DMS79 treated with DMSO at 0.1 percent for 48 hours (cell line): ENCODE results near the gene SEC16A.

ENCODE experiments used
- DNase-seq: peaks from one replicate; lab custom pipeline; 2025; lab: John Stamatoyannopoulos, UW

Gene SEC16A

GRCh38 chr9:136519263-136520052 is 36.6 kb upstream of the SEC16A start:
- DNase-seq, result no peak

- no peak for DNase-seq
Measured at GRCh38 chr9:136518623-136519022, 35.8 kb upstream of the SEC16A start.

DNA sequence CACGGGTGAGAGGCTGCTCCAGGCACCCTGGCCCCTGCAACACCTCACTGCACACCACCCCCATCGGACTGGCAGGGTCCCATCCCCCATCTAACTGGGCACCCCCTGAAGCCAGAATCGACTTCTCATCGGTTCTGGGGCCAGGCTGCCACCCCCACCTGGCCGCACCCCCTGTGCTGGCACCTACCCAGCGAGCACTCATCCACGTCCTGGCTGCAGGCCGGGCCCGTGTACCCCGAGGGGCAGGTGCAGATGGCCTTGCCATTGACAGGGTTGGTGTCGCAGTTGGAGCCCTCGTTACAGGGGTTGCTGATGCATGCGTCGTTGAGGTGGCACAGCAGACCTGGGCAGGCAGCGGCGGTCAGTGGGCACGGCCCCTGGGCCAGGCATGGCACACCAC is 35.1 kb upstream of the SEC16A start:
- DNase-seq, result no peak

GRCh38 chr9:136517012-136517743 is 34.3 kb upstream of the SEC16A start:
- DNase-seq, result no peak

DNA sequence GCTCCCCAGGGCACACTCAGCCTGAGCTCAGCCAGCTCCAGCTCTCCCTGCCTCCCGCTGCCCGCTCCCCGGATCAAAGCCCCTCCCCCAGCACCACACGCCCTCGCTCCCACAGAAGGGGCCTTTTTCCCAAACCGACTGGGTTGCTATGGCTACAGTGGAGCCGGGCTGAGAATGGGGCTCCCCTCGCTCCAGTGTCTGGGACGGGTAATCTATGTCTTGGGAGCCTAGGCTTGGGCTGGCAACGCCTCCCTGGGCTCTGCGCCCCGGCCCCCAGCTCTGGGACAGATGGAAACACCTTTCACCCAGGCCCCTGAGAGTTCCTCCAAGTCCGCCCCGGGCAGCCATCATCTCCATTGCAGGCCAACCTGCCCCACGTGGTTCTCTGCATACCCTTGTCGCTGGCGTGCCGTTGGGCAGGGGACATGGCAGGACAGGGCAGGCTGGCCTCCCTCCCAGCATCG is 33.4 kb upstream of the SEC16A start:
- DNase-seq, result no peak

DNA sequence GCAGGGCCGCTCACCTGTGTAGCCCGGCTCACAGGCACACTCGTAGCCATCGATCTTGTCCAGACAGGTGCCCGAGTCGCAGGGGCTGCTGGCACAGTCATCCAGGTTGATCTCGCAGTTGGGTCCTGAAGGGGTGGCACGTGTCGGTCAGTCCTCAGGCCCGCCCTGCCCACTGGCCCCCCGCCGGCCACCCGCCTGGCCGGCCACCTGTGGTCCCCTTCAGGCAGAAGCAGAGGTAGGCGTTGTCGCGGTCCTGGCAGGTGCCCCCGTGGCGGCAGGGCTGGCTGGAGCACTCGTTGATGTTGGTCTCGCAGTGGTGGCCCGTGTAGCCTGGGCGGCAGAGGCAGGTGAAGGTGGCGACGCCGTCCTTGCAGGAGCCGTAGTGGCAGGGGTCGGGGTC is 32.4 kb upstream of the SEC16A start:
- DNase-seq, result no peak

DNA sequence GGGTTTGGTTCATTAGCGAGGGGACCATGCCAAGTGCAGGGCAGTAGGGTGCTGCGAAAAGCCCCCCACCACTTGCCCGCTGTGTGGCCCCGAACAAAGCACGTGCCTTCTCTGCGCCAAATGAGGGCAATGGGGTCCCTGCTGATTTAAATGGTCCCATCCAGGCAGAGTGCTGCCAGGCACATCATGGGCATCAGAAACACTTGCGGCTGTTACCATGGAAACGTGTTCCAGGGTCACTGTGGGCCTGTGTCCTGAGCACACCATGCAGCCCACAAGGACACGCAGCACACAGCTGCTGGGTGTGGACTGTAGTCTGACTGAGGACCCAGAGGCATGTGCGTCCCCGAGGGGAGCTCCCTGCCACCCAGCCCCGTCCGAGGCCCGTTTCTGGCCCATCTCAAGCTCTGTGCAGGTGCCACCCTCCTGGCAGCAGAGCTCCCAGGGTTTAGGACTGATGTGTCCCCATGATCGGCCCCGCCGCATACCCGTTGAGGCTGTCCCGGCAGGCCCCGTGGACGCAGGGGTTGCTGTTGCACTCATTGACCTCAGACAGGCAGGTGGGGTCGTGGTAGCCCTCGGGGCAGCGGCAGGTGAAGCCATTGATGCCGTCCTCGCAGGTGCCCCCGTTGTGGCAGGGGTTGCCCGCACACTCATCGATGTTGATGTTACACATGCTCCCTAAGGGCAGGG is 31.3 kb upstream of the SEC16A start:
- no peak for DNase-seq

- DNase-seq, result no peak
Measured at GRCh38 chr9:136513191-136513590, 30.4 kb upstream of the SEC16A start.

DNA sequence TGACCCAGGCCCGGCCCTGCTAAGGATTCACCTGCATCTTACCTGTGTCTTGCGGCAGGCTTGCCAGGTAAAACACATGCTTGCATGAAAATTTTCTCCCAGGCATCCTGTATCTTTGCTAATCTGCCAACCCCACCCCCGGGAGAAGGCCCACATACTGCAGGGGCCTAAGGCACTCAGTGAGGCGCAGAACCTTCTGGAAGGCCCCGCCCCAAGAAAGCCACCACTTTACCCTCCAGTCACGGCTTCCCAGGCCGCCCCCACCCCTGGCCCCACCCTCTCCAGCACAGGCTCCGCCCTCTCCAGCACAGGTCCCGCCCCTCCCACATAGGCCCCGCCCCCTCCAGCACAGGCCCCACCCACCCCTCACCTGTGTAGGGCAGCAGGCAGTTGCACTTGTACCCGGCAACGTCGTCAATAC is 29.8 kb upstream of the SEC16A start:
- no peak for DNase-seq

GRCh38 chr9:136511670-136512592 is 29.1 kb upstream of the SEC16A start:
- DNase-seq, result no peak

GRCh38 chr9:136511144-136511669 is 28.4 kb upstream of the SEC16A start:
- no peak for DNase-seq

- DNase-seq, result no peak
Measured at GRCh38 chr9:136510561-136510960, 27.7 kb upstream of the SEC16A start.

- DNase-seq, result no peak
Measured at GRCh38 chr9:136509549-136509948, 26.7 kb upstream of the SEC16A start.

- DNase-seq, result no peak
Measured at GRCh38 chr9:136508729-136509500, 26.1 kb upstream of the SEC16A start.

- DNase-seq, result no peak
Measured at GRCh38 chr9:136507992-136508375, 25.1 kb upstream of the SEC16A start.

- DNase-seq, result no peak
Measured at GRCh38 chr9:136507221-136507991, 24.6 kb upstream of the SEC16A start.

- no peak for DNase-seq
Measured at GRCh38 chr9:136506425-136506824, 23.6 kb upstream of the SEC16A start.

GRCh38 chr9:136505406-136506403 is 22.9 kb upstream of the SEC16A start:
- no peak for DNase-seq
